Activated naive CD8-positive, alpha-beta T cell treated with anti-CD3 and anti-CD28 coated beads, Interleukin-2, amount 10 ng/mL, durations not matched to agents 7 days and 5 days (primary cell): Measurements from ENCODE around the gene CTNNB1. TPM values are rescaled to one million over a fixed set of nuclear protein-coding genes. Genes with fewer than 3 reads are reported as not detected.

Experiments
- ATAC-seq: fragments of 150-1000 bp; cut with Tn5 transposase; one replicate; pipeline ENCODE4 v1.10.0; 2021; ENCODE audit warnings: low read depth, moderate library complexity
- POLR2A ChIA-PET: fragments of 350-600 bp; sonication (Branson Sonifier 250); formaldehyde crosslinking; loops from one replicate; lab custom pipeline; 2021; ENCODE audit warnings: antibody characterized with exemption; lab: Charles Lee
- DNase-seq: peaks from one replicate; pipeline ENCODE4 v3.0.0; 2021
- H3K27ac Mint-ChIP-seq: one replicate; pipeline ENCODE4 v1.8.0; 2022; ENCODE audit warnings: mild to moderate bottlenecking, mixed read lengths
- H3K27me3 Mint-ChIP-seq: one replicate; pipeline ENCODE4 v1.8.0; 2022; ENCODE audit warnings: mild to moderate bottlenecking, moderate library complexity, mixed read lengths
- H3K36me3 Mint-ChIP-seq: one replicate; pipeline ENCODE4 v1.8.0; 2021; ENCODE audit warnings: mild to moderate bottlenecking, mixed read lengths
- H3K4me1 Mint-ChIP-seq: one replicate; pipeline ENCODE4 v1.8.0; 2021; ENCODE audit warnings: mixed read lengths
- H3K4me3 Mint-ChIP-seq: one replicate; pipeline ENCODE4 v1.8.0; 2022; ENCODE audit warnings: mild to moderate bottlenecking, moderate library complexity, mixed read lengths
- H3K9me3 Mint-ChIP-seq: one replicate; pipeline ENCODE4 v1.8.0; 2021; ENCODE audit warnings: mixed read lengths
- total RNA-seq, 2 experiments: library from RNA; stranded (reverse); gene quantifications; one replicate each; pipeline ENCODE4 v1.2.3, GENCODE V29; 2021

The CTNNB1 gene
- total RNA-seq, 2 experiments from 2014 or later, result 135 to 139 TPM

- Mint-ChIP-seq H3K9me3 (no peaks in the 10 kb centered on the region), H3K36me3 (peaks cover 3% of the 10 kb centered on the region), H3K27me3 (peaks cover 29% of the 10 kb centered on the region), H3K27ac (no peak overlapping the region), H3K4me1 (peaks cover 15% of the 10 kb centered on the region), H3K4me3 (no peak overlapping the region)
- POLR2A ChIA-PET, result interaction anchor here (1.3 to 2.3 kb wide), 3 partner anchors 11 to 227 kb away, joined by 4 to 20 read pairs (median 5); no protein-coding TSS in a partner anchor
- no peak for ATAC-seq
- DNase-seq, result no peak
These were observed 1.3 kb upstream of the CTNNB1 start for GRCh38 chr3:41198046-41198445.

GRCh38 chr3:41198526-41198925, 779 bp upstream of the CTNNB1 start:
- H3K9me3 Mint-ChIP-seq, result no peaks in the 10 kb centered on the region
- peaks cover 3% of the 10 kb centered on the region for H3K36me3 Mint-ChIP-seq
- DNase-seq, result no peak
- H3K27ac Mint-ChIP-seq, result peak overlapping the region; percentile 73
- ATAC-seq, result no peak
- POLR2A ChIA-PET, result interaction anchor here (0.9 to 2.9 kb wide), 12 partner anchors 8 to 1392 kb away, joined by 3 to 24 read pairs (median 7); partner anchors contain the start of genes SS18L2 and ZNF621
- H3K4me1 Mint-ChIP-seq, result peaks cover 15% of the 10 kb centered on the region
- H3K4me3 Mint-ChIP-seq, result peak overlapping the region; percentile 82
- peaks cover 28% of the 10 kb centered on the region for H3K27me3 Mint-ChIP-seq

- Mint-ChIP-seq H3K4me1 (peaks cover 24% of the 10 kb centered on the region), H3K36me3 (peaks cover 3% of the 10 kb centered on the region), H3K27ac (peak overlapping the region; percentile 92), H3K4me3 (peak overlapping the region; percentile 94), H3K27me3 (peaks cover 21% of the 10 kb centered on the region), H3K9me3 (no peaks in the 10 kb centered on the region)
- DNase-seq (no peak), ATAC-seq (peak; percentile 4)
- POLR2A ChIA-PET, result interaction anchor here (0.8 to 2.9 kb wide), 21 partner anchors 9 to 1401 kb away, joined by 3 to 24 read pairs (median 5); partner anchors contain the start of genes EIF1B, NKTR, RPL14 and ZNF621
These were observed 762 bp downstream of the CTNNB1 start for GRCh38 chr3:41199866-41200668.

- Mint-ChIP-seq H3K27ac (peak overlapping the region; percentile 92), H3K9me3 (no peaks in the 10 kb centered on the region), H3K27me3 (peaks cover 16% of the 10 kb centered on the region), H3K4me3 (peak overlapping the region; percentile 94), H3K36me3 (peaks cover 3% of the 10 kb centered on the region), H3K4me1 (peaks cover 24% of the 10 kb centered on the region)
- POLR2A ChIA-PET, result interaction anchor here (1.5 to 2.9 kb wide), 3 partner anchors 33 to 891 kb away, joined by 4 to 24 read pairs (median 5); partner anchors contain the start of gene EIF1B
- peak; percentile 27 for DNase-seq
- no peak for ATAC-seq
These were observed 1.3 kb downstream of the CTNNB1 start for GRCh38 chr3:41200669-41201021.

GRCh38 chr3:41202075-41202833, 2.9 kb downstream of the CTNNB1 start:
- H3K9me3 Mint-ChIP-seq, result no peaks in the 10 kb centered on the region
- POLR2A ChIA-PET, result interaction anchor here (0.7 kb wide), 1 partner anchor 234 kb away, joined by 4 read pairs; no protein-coding TSS in a partner anchor
- H3K27me3 Mint-ChIP-seq, result peaks cover 3% of the 10 kb centered on the region
- peaks cover 28% of the 10 kb centered on the region for H3K4me1 Mint-ChIP-seq
- H3K27ac Mint-ChIP-seq, result no peak overlapping the region
- H3K4me3 Mint-ChIP-seq, result peak overlapping the region; percentile 65
- no peak for ATAC-seq
- no peak for DNase-seq
- peaks cover 4% of the 10 kb centered on the region for H3K36me3 Mint-ChIP-seq

- POLR2A ChIA-PET, result interaction anchor here (0.7 kb wide), 1 partner anchor 234 kb away, joined by 4 read pairs; no protein-coding TSS in a partner anchor
- no peak overlapping the region for H3K4me3 Mint-ChIP-seq
- H3K27ac Mint-ChIP-seq, result no peak overlapping the region
These were observed 3.6 kb downstream of the CTNNB1 start for GRCh38 chr3:41202834-41203345.

GRCh38 chr3:41204369-41204768, 5.1 kb downstream of the CTNNB1 start:
- POLR2A ChIA-PET, result no interaction called here
- Mint-ChIP-seq H3K4me3 (no peak overlapping the region), H3K27me3 (no peaks in the 10 kb centered on the region), H3K4me1 (peaks cover 37% of the 10 kb centered on the region), H3K9me3 (peaks cover 3% of the 10 kb centered on the region), H3K36me3 (peaks cover 15% of the 10 kb centered on the region), H3K27ac (no peak overlapping the region)
- ATAC-seq, result no peak
- DNase-seq, result no peak

More at GRCh38 chr3:41202834-41203345, 3.6 kb downstream of the CTNNB1 start:
- Mint-ChIP-seq H3K27me3 (no peaks in the 10 kb centered on the region), H3K9me3 (no peaks in the 10 kb centered on the region), H3K36me3 (peaks cover 6% of the 10 kb centered on the region), H3K4me1 (peaks cover 33% of the 10 kb centered on the region)
- DNase-seq (no peak), ATAC-seq (no peak)

GRCh38 chr3:41205591-41205990, 6.3 kb downstream of the CTNNB1 start:
- DNase-seq (no peak), ATAC-seq (no peak)
- no peaks in the 10 kb centered on the region for H3K27me3 Mint-ChIP-seq
- H3K27ac Mint-ChIP-seq, result no peak overlapping the region
- POLR2A ChIA-PET, result no interaction called here
- peaks cover 17% of the 10 kb centered on the region for H3K36me3 Mint-ChIP-seq
- H3K9me3 Mint-ChIP-seq, result peaks cover 4% of the 10 kb centered on the region
- peaks cover 37% of the 10 kb centered on the region for H3K4me1 Mint-ChIP-seq
- no peak overlapping the region for H3K4me3 Mint-ChIP-seq

- Mint-ChIP-seq H3K4me3 (no peak overlapping the region), H3K4me1 (peaks cover 30% of the 10 kb centered on the region), H3K27ac (no peak overlapping the region), H3K9me3 (peaks cover 4% of the 10 kb centered on the region), H3K27me3 (no peaks in the 10 kb centered on the region), H3K36me3 (peaks cover 25% of the 10 kb centered on the region)
- POLR2A ChIA-PET, result interaction anchor here (3.8 kb wide), 1 partner anchor 8 kb away, joined by 20 read pairs; the partner anchor contains the start of gene CTNNB1
- DNase-seq, result no peak
- no peak for ATAC-seq
These were observed 8.1 kb downstream of the CTNNB1 start for GRCh38 chr3:41207355-41207754.

- peaks cover 25% of the 10 kb centered on the region for H3K36me3 Mint-ChIP-seq
These were observed 9.4 kb downstream of the CTNNB1 start for GRCh38 chr3:41208507-41209220.

GRCh38 chr3:41209646-41210045, 10.3 kb downstream of the CTNNB1 start:
- no peaks in the 10 kb centered on the region for H3K27me3 Mint-ChIP-seq
- peaks cover 29% of the 10 kb centered on the region for H3K4me1 Mint-ChIP-seq
- no peak for ATAC-seq
- peaks cover 25% of the 10 kb centered on the region for H3K36me3 Mint-ChIP-seq
- no peak overlapping the region for H3K4me3 Mint-ChIP-seq
- no peak overlapping the region for H3K27ac Mint-ChIP-seq
- peaks cover 4% of the 10 kb centered on the region for H3K9me3 Mint-ChIP-seq
- no peak for DNase-seq
- POLR2A ChIA-PET, result interaction anchor here (3.8 kb wide), 1 partner anchor 11 kb away, joined by 20 read pairs; the partner anchor contains the start of gene CTNNB1

More at GRCh38 chr3:41208507-41209220, 9.4 kb downstream of the CTNNB1 start:
- no peak overlapping the region for H3K27ac Mint-ChIP-seq
- no peak for ATAC-seq
- H3K9me3 Mint-ChIP-seq, result peaks cover 4% of the 10 kb centered on the region
- POLR2A ChIA-PET, result interaction anchor here (3.8 kb wide), 1 partner anchor 10 kb away, joined by 20 read pairs; the partner anchor contains the start of gene CTNNB1
- DNase-seq, result no peak
- no peak overlapping the region for H3K4me3 Mint-ChIP-seq
- no peaks in the 10 kb centered on the region for H3K27me3 Mint-ChIP-seq
- peaks cover 34% of the 10 kb centered on the region for H3K4me1 Mint-ChIP-seq

- ATAC-seq, result no peak
- peaks cover 31% of the 10 kb centered on the region for H3K4me1 Mint-ChIP-seq
- POLR2A ChIA-PET, result interaction anchor here (3.8 kb wide), 1 partner anchor 12 kb away, joined by 20 read pairs; the partner anchor contains the start of gene CTNNB1
- no peak for DNase-seq
- no peaks in the 10 kb centered on the region for H3K27me3 Mint-ChIP-seq
- no peak overlapping the region for H3K4me3 Mint-ChIP-seq
- peaks cover 28% of the 10 kb centered on the region for H3K36me3 Mint-ChIP-seq
- H3K27ac Mint-ChIP-seq, result no peak overlapping the region
- H3K9me3 Mint-ChIP-seq, result peaks cover 4% of the 10 kb centered on the region
These were observed 11.7 kb downstream of the CTNNB1 start for GRCh38 chr3:41210966-41211365.
